DLD1 (cell line): ENCODE results near the gene PDE1A.

Source experiments
- in situ Hi-C: cut with HindIII; loops from 2 replicates; pipeline ENCODE4 v1.10.0; 2017; ENCODE audit warnings: low sequenced_read_pairs

Gene PDE1A

GRCh38 chr2:182148344-182148743 is 278.5 kb downstream of the PDE1A start:
- in situ Hi-C loops, result no loop called here

- in situ Hi-C loops, result no loop called here
Measured at GRCh38 chr2:182144776-182145165, 282.1 kb downstream of the PDE1A start.

- in situ Hi-C loops, result no loop called here
Measured at GRCh38 chr2:182144041-182144775, 282.6 kb downstream of the PDE1A start.

DNA sequence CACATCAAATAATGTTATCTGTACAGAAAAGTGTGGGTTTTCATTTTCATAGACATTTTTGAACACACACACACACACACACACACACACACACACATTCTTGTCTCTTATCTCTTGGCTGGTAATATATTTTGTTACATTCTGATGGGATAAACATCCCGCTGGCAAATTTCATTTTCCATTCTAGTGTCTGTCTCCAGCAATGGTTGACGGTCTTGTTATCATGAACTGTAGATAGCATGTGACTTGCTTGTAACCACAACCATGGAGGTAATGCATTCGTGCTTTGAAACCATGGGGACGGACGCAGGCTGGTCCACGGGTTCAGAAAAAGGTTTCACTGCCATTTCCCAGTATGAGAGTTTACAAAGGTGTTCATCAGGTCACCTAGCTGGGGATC is 284.8 kb downstream of the PDE1A start:
- in situ Hi-C loops, result no loop called here

GRCh38 chr2:182134201-182134600 is 292.6 kb downstream of the PDE1A start:
- in situ Hi-C loops, result no loop called here

GRCh38 chr2:182133195-182133891 is 293.5 kb downstream of the PDE1A start:
- in situ Hi-C loops, result no loop called here

- in situ Hi-C loops, result no loop called here
Measured at GRCh38 chr2:182132605-182133004, 294.2 kb downstream of the PDE1A start.

DNA sequence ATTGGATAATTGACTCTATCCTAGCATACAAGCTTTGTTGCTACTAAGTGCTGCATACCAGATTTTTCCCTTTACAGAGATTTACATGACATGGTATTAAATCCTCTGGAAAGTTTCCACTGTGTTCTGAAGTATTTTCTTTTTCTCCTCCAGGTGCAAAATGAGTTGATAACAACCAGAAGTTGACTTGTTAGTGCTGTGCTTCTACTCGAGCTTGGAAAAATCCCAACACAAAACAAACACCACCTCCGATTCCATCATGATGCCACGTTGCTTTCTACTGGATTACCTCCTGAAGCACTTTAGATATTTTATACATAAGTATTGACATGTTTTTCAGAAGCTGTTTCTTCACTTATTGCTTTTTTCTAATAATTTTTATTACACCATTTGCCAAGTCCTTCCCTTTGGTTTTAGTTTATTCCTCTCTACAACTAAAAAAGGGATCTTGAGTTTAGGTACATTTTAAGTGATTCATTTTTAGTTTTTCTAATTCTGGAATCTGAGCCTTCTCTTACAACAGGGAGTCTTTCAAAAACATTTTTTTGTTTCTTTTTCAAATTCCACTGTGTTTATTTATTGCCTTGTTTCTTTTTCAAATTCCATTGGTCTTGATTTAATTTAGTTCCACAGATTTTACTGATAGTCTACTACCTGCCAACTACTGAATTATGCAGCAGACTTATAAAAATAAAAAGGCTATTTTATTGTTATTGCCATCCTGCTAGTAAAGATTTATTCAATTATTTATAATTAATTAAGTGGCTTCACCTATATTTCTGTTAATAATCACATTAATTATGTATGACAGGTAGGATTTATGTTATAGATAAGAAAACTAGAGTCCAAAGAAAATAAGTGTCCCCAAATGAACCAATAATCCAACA is 297.8 kb downstream of the PDE1A start:
- in situ Hi-C loops, result no loop called here

GRCh38 chr2:182117196-182117595 is 309.6 kb downstream of the PDE1A start:
- in situ Hi-C loops, result no loop called here

GRCh38 chr2:182116774-182117173 is 310.1 kb downstream of the PDE1A start:
- in situ Hi-C loops, result no loop called here

DNA sequence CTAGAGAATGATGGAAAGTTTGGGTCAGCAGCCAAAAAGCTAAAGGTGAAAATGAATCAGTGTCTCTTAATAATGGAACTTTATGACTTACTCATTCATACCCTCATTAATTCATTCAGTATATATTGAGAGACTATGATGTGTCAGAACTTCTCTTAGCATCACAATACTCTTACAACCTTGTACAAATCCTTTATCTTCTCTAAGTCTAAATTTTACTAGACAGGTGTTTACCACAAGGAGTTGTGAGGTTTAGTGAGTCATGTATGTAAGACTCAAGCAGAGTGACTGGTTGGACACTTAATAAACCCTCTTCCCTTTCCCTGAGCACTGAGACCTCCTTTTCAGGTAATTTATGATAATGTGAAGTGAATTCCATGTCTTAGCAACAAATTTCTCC is 311.6 kb downstream of the PDE1A start:
- in situ Hi-C loops, result no loop called here

- in situ Hi-C loops, result no loop called here
Measured at GRCh38 chr2:182113334-182113733, 313.5 kb downstream of the PDE1A start.

DNA sequence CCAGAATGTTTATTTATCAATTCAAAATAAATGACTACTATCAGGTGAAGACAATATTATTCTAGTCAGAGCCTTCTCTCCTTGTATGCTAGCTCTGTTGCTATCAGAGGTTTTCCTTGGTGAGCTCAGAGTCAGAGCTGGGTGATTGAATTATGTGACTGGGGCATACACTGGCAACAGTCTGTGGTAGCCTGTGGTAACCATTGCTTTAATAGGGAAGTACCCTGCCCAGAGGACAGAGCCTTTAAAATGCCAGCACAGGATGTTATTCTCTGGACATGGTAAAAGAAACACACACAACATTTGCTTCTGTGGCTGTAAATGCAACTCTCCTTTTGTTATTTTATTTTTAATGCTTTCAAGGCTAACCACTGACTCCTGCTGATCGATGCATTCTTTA is 316.5 kb downstream of the PDE1A start:
- in situ Hi-C loops, result no loop called here

DNA sequence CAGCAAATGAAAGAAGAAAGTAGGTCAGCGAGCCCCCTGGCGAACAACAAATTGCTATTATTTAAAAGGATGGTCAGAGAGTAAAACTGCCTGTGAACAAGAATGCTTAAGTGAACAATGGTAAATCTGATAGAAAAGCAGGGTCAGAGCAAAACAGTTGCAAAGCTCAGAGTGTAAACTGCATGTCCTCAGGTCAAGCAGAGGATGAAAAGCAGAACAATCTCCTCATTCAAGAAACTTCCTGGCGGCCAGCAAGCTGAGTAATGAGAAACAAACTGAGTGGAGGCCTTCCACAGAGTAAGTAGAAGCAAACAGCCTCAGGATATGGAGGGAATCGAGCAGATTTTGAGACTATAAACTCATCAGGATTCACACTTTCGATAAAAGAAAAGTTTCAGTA is 323.3 kb downstream of the PDE1A start:
- in situ Hi-C loops, result no loop called here

DNA sequence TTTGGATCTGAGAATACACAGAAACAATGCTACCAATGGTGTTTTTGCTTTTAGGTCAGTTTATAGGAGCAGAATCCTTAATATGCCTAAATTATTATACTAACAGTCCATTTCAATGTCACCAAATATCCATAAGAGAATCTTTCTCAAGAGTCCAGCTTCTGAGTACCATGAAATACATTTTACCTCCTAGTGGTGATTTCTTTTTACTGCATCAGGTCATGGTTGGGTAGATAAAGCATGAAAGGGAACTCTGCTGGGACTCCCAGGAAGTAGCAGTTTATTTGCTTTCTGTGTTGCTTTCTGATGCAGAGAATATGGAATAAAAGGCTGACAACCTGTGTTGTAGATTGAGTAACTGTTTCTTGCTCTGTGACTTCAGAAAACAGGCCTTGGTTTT is 325.6 kb downstream of the PDE1A start:
- in situ Hi-C loops, result no loop called here

- in situ Hi-C loops, result no loop called here
Measured at GRCh38 chr2:182098648-182099047, 328.2 kb downstream of the PDE1A start.

DNA sequence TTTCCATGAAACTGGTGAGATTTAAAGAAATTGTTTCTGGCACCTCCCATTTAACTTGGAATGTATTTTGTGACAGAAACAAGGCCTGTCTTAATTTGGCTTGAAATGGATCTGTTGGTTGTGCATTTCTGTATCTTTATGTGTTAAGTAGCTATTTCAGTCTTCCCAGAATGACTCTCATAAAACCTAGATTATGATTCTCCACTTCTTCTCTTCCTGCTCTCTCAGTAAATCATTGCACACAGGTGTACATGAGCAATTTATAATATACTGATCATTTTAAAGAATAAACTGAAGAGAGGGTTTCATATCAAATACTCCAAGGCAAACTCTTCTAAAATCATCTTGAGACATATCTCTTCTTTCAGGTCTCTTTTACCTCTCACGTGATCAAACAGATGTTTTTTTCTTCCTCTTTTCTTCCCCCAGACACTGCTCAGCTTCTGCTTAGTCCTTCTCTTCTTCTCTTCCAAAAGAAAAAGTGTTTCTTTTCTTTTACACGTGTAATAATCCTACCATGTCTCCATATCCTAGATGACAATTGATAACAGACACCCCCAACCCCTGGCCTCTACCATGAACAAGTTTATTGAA is 329.2 kb downstream of the PDE1A start:
- in situ Hi-C loops, result no loop called here

DNA sequence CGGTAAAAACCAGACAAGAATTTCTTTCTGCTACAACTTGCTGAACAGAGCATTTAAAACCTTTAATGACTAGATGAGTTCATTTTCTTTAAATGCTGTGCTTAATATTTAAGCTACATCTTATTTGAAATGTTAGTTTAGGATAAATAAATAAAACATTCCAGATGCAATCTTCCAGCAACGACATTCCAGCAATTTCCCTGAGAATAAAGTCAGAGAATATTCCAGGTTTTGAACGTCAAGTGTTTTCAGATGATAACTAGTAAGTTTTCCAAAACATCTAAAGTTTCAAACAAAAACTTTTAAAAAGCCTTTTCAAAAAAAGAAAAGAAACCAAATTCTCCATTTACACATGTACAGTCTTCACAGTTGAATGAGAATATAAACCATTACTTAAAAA is 336.4 kb downstream of the PDE1A start:
- in situ Hi-C loops, result no loop called here
